ENCODE results near the gene ALG14. TPM values are rescaled to one million over a fixed set of nuclear protein-coding genes. Genes with fewer than 3 reads are reported as not detected.

Gene ALG14
- polyA plus RNA-seq, 1 of the 3 experiments (the other 2 are of a cell fraction): 2.5 TPM

- H3K9me3 ChIP-seq: no peaks in the 10 kb centered on the region
- no peaks in the 10 kb centered on the region for H3K36me3 ChIP-seq (replicated peaks in 1 of 2; ENCODE audit: control insufficient read depth in 1 of 2, insufficient read depth in 2 of 2, low read length in 1 of 2)
- H3K79me2 ChIP-seq (ENCODE audit: insufficient read depth): no peaks in the 10 kb centered on the region
- H3K9ac ChIP-seq: no peak overlapping the region
- 88% methylated on average over 2 of the region's 2 CpGs for WGBS (ENCODE audit: low lambda C conversion rate)
- H2AFZ ChIP-seq (ENCODE audit: low read depth): no peak overlapping the region
- no peaks in the 10 kb centered on the region for H3F3A ChIP-seq (replicated peaks; ENCODE audit: insufficient read depth)
- no peak overlapping the region for H3K4me2 ChIP-seq
- H3K4me1 ChIP-seq (ENCODE audit: control insufficient read depth in 1 of 2, insufficient read depth in 2 of 2, low read depth in 1 of 2, low read length in 1 of 2): peaks cover 9 to 19% of the 10 kb centered on the region in 2 experiments; a peak in 3 of 4 replicates
- no peaks in the 10 kb centered on the region for H4K20me1 ChIP-seq (ENCODE audit: insufficient read depth)
- TF ChIP-seq, protein P1, sequence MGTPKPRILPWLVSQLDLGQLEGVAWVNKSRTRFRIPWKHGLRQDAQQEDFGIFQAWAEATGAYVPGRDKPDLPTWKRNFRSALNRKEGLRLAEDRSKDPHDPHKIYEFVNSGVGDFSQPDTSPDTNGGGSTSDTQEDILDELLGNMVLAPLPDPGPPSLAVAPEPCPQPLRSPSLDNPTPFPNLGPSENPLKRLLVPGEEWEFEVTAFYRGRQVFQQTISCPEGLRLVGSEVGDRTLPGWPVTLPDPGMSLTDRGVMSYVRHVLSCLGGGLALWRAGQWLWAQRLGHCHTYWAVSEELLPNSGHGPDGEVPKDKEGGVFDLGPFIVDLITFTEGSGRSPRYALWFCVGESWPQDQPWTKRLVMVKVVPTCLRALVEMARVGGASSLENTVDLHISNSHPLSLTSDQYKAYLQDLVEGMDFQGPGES (IDR thresholded peaks at IDR 0.05; ENCODE audit: low read depth, low read length): no peak
- no peak for TF ChIP-seq REST (IDR thresholded peaks at IDR 0.05; ENCODE audit: low read depth, low read length)
- TF ChIP-seq MXI1 (IDR thresholded peaks at IDR 0.05; ENCODE audit: low read depth, low read length): no peak
- no peak for TF ChIP-seq FOXM1 (IDR thresholded peaks at IDR 0.05; ENCODE audit: low read depth)
- no peak for TF ChIP-seq USF2 (IDR thresholded peaks at IDR 0.05; ENCODE audit: borderline replicate concordance, low read depth, low read length)
- no peak for TF ChIP-seq RFX5 (IDR thresholded peaks at IDR 0.05; ENCODE audit: low read length)
- TF ChIP-seq FOXJ3 (CRISPR knock-in tag; IDR thresholded peaks at IDR 0.05): no peak
- TF ChIP-seq RCOR1 (IDR thresholded peaks at IDR 0.05; ENCODE audit: low read length): no peak
- TF ChIP-seq YY1 (IDR thresholded peaks at IDR 0.05; ENCODE audit: low read depth): no peak
- TF ChIP-seq, protein P2, sequence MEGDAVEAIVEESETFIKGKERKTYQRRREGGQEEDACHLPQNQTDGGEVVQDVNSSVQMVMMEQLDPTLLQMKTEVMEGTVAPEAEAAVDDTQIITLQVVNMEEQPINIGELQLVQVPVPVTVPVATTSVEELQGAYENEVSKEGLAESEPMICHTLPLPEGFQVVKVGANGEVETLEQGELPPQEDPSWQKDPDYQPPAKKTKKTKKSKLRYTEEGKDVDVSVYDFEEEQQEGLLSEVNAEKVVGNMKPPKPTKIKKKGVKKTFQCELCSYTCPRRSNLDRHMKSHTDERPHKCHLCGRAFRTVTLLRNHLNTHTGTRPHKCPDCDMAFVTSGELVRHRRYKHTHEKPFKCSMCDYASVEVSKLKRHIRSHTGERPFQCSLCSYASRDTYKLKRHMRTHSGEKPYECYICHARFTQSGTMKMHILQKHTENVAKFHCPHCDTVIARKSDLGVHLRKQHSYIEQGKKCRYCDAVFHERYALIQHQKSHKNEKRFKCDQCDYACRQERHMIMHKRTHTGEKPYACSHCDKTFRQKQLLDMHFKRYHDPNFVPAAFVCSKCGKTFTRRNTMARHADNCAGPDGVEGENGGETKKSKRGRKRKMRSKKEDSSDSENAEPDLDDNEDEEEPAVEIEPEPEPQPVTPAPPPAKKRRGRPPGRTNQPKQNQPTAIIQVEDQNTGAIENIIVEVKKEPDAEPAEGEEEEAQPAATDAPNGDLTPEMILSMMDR (IDR thresholded peaks at IDR 0.05): no peak
- TF ChIP-seq RAD21 (IDR thresholded peaks at IDR 0.05; ENCODE audit: low read length): no peak
- CTCF ChIA-PET: interaction anchor here (1.5 to 2.1 kb wide), 4 partner anchors 11 to 159 kb away, joined by 4 to 5 read pairs (median 4); no protein-coding TSS in a partner anchor
- POLR2A ChIA-PET: no interaction called here
- no peaks in the 10 kb centered on the region for H3K27me3 ChIP-seq (ENCODE audit: insufficient read depth)
- no peak overlapping the region for H3K4me3 ChIP-seq (ENCODE audit: low read depth in 2 of 2, low read length in 1 of 2)
- H3K9me2 ChIP-seq: no peaks in the 10 kb centered on the region
- H3K27ac ChIP-seq (ENCODE audit: low read depth in 2 of 2, low read length in 1 of 2): peak overlapping the region in 1 of 2 experiments; percentile 39; a peak in 1 of 4 replicates
- no peak for DNase-seq
Observed at GRCh38 chr1:95013950-95014574, 58.7 kb downstream of the ALG14 start.

All from SK-N-SH (cell line).